ENCODE data around the gene EXOC5.
"Not testable (repeated sequence)": the region's sequence is repeated elsewhere in the genome, so short reads cannot be mapped to it uniquely, and the experiment has no call there.

Gene EXOC5

GRCh38 chr14:57246933-57247657 is 21.6 kb downstream of the EXOC5 start:
- DNase-seq: no peak

- no peak for DNase-seq
These were observed 22.8 kb downstream of the EXOC5 start for GRCh38 chr14:57245941-57246340.

DNA sequence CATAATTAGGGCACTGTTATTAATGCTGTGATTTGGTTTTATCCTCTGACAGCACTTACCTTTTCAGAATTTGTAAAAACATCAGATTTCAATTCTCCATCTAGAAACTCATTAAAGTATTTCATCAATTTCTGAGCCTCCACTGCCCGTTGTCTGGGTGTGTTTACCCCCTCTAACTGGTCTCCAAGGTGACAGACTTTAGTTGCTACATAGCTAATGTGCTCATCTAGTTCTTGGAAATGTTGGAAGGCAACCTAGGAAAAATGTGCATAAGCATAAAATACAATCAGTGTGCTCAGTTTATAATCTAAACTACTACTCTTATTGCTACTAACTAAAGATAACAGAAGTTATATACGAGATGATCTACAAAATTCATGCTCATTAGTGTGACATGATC is 24.6 kb downstream of the EXOC5 start:
- DNase-seq: no peak

DNA sequence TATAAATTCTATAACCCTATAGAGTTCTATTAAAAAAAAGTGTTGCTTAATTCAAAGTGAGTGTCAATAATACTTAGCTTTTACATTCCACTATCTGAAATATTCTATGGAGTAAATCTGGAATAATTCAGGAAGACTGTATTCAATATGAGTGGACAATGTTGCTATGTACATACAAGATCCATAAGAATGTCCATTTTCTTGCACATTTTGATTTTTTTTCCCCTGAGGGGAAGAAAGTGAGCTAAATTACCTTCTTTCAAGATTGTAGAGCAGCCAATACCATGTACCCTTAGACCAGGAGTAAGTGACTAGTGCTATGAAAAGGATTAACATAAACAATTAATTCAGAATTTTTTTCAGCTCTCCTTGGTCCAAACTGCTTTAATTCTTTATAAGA is 25.4 kb downstream of the EXOC5 start:
- DNase-seq: no peak

GRCh38 chr14:57240115-57240514 is 28.6 kb downstream of the EXOC5 start:
- DNase-seq: not testable (repeated sequence)

DNA sequence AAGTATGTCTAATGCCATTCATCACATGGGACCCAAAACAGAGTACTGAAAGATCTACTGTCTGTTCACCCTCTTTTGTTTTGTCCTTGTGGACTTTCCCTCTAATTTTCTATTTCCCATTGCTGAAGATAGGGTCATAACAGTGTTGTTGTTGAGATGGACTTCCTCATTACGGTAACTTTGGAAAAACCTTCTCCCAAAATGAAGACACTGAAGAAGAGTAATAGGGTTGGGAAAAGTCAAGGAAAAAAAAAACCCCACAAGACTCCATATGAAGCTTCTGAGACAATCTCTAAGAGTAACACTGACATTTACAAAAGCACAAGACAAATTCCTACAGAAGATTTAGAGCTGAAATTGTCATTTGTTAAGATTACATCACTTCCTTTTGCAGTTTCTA is 36.7 kb downstream of the EXOC5 start:
- DNase-seq: no peak

DNA sequence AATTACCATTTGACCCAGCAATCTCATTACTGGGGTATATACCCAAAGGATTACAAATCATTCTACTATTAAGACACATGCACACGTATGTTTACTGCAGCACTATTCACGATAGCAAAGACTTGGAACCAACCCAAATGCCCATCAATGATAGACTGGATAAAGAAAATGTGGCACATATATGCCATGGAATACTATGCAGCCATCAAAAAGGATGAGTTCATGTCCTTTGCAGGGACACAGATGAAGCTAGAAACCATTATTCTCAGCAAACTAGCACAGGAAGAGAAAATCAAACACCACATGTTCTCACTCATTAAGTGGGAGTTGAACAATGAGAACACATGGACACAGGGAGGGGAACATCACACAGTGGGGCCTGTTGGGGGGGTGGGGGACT is 40.4 kb downstream of the EXOC5 start:
- not testable (repeated sequence) for DNase-seq

GRCh38 chr14:57227083-57227482 is 41.6 kb downstream of the EXOC5 start:
- DNase-seq: no peak

GRCh38 chr14:57221931-57222330 is 46.8 kb downstream of the EXOC5 start:
- no peak for DNase-seq

GRCh38 chr14:57212919-57213318 is 55.8 kb downstream of the EXOC5 start:
- no peak for DNase-seq

GRCh38 chr14:57209561-57209960 is 59.1 kb downstream of the EXOC5 start:
- no peak for DNase-seq

- DNase-seq: no peak
These were observed 62.8 kb downstream of the EXOC5 start for GRCh38 chr14:57205938-57206337.

DNA sequence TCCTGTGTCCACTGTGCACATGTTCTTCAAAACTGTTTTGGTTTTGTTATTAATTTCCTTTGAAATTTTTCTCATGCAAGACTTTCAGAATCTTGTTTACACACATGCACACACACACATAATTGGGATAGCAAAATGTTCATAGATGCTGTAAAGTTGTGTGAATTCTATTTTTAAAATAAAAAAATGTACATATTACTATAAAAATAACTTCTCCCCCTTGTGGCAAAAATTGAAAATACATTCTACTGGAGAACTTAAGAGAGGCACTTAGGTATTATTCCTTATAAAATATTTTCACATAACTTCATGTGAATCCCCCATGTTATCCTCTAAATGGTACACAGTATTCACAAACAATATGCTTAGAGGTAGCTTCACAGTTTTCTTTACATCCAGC is 66.0 kb downstream of the EXOC5 start:
- not testable (repeated sequence) for DNase-seq

GRCh38 chr14:57199921-57200320 is 68.8 kb downstream of the EXOC5 start:
- DNase-seq: no peak

GRCh38 chr14:57189070-57189469 is 79.6 kb downstream of the EXOC5 start:
- no peak for DNase-seq

DNA sequence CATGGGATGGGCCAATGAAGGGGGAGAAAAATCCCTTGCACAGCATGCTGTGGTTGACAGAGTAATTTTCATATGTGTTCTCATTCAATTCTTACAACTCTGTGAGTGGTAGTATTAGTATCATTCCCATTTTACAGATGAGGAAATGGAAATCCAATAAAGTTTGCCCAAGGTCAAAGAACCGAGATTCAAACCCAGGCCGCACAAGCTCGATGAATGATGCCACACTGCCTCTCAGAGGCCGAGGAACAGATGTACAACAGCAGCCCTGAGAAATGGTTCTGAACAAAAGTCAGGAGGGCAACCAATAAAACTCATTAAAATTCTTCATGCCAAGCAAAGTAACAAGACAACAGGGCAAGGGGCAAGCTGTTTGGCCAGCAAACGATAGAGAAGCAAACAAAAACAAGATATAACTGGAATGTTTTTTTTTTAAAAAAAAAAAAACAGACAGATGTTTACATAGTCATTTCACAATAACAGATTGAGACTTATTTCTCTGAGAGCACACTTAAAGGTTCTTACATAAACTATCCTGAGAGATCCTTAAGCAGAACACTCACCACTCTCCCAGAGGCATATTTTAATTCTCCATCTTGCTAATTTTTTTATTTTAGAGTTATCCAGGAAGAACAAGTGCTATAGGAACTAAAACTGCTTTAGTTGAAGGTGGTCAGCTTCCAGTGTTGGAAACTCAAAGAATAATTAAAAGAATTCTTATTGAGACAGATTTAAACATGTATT is 85.8 kb downstream of the EXOC5 start:
- no peak for DNase-seq

DNA sequence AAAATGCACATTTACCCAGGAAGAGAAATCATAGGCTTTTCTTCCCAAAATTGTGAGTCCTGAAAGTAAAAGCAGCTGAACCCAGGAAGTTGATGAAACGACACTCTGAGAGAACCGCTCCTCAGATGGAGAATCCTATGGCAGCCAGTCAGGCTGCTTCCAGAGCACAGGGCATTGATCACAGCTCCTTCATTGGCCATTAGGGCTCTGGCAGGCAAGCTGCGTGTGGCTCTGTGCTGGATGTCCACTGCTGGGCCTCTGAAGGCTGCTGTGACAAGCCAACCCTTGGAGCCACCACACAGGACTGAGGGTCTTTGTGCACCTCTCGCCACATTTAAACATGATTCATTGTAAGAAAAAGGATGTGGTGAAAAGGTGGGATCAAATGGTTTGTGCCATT is 89.4 kb downstream of the EXOC5 start:
- no peak for DNase-seq

DNA sequence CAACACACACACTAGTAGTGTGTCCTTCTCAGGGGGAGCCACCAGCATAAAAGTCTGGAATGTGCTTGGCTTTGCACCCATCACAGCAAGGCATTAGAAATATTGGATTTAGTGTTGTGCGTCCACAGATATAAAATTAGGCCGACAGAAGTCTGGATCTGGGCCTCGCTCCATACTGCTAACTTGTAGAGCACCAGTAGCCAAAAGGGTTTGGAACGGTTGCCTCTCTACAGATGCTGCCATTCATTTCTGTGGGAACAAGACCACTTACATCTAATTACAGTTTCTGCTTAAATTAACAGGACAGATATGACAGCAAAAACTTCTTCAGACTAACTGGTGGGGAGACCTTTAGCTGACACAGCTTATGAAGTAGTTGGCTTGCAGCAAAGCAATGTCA is 94.2 kb downstream of the EXOC5 start:
- no peak for DNase-seq

DNA sequence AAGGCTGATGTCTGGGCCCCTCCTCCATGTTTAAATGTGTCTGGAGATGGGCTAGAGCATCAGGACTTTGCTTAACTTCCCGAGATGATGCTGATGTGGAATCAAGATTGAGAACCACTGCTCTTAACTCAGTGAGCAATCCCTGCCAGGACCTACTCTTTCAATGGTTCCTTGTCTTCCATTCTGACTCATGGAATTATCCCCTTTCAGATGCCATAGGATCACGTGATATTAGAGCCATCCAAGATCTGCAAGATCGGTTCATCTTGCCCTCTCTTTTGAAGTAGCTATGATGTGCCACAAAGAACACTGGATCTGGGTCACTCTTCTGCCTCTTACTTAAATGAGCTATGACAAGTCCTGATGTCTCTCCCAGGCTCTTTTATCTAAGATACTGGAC is 96.8 kb downstream of the EXOC5 start:
- DNase-seq: no peak

DNA sequence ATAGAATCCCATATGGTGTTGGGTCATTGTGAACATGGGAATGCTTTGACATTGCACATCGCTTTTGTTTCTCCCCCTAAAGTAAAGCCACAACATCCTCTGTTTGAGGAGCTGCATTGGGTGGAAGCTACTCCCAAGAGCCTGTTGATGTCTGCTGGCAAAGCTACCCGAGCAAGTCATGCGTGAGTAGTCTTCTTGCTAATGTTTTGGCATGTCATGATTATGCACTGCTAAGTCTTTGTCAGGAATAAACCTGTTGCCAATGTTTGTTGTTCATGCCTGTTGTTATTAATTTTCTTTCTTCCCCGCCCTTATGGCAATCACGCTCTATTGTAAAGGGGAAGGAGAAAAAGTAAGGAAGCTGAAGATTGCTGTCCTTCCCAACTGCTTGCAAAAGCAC is 97.3 kb downstream of the EXOC5 start:
- DNase-seq: no peak

DNA sequence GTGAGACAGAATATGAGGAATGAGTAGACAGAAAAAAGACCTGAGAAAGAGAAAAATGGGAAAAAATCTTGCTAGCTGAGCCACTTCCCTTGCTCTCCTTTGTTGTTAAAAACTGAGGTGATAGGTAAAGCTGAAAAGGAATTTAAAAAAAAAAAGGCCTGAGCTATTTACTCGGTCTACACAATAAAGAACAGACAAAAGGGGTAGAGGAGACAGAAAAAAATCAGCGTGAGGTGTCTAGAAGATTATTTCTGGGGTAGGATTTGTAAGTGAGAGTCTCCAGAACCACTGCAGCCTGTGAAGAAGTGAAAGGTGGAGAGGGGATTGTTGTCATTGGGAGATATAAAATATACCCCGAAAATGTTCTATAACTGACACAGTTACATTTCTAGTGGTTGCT is 98.8 kb downstream of the EXOC5 start:
- DNase-seq: no peak

DNA sequence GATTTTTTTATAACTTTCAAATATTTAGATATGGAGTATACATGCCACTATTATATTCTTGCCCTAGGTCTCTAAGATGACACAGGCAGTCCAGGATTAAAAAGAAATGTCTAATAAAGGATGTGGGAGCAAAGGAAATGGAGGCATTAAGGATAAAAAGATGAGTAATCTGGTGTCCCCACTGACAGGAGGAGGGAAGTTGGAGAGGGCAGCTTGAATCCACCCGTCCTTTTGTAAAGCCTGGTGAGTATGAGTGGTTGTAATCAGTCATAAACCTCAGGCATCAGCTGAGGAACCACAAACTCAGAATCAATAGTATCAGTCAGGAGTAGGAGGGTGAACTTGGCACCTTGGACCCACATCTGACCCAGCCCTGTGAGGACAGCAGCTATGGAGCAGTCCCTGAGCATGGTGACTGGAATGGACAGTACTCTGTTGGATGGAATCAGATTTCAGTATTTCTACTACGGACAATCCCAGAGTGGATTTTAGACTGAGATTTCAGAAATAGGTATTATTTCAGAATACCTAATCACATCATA is 100.5 kb downstream of the EXOC5 start:
- DNase-seq: no peak

- DNase-seq: no peak
These were observed 107.0 kb downstream of the EXOC5 start for GRCh38 chr14:57161583-57162234.

- no peak for DNase-seq
These were observed 108.4 kb downstream of the EXOC5 start for GRCh38 chr14:57160333-57160732.

Measured in activated CD8-positive, alpha-beta memory T cell treated with anti-CD3 and anti-CD28 coated beads for 24 hours (primary cell).